ENCODE results near the gene SFMBT2.

DNA sequence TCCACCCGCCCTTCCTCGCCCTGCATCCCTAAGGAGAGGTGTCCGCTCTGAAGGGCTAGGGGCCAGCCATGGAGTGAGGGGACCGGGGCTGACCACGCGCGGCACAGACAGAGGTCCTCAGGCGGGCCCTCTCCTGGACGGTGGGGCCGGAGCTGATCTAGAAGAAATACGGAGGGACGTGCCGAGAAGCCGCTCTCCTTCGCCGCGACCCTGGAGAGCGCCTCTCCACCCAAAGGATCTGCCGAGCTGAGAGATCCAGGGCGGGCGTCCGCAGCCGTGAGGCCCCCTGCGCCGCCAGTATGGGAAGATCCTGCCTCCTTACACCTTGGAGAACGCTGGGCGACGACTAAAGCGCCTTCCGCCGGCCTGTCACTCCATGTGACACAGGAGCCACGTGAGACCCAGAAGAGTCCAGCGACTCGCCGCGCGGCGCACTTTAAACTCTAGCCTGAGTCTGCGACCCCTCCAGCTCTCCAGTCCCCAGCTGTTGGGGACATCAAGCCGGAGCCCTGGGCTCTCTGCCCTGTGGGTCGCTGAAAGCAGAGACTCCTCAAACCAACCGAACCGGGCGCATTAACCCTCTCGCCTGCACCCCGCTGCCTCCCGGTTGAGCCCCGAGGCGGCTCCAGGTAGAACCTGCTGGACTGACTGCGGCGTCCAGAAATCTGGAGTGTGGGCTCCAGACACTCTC is 1.5 kb upstream of the SFMBT2 start:
- TF ChIP-seq RBBP5 (conservative IDR thresholded peaks at IDR 0.05) (no peak), STAT3 (IDR thresholded peaks at IDR 0.05; ENCODE audit: low read depth, low read length) (no peak), ELK1 (IDR thresholded peaks at IDR 0.05; ENCODE audit: low read depth, low read length) (no peak), ASH2L (IDR thresholded peaks at IDR 0.05; ENCODE audit: borderline replicate concordance, low read depth) (no peak), TCF12 (IDR thresholded peaks at IDR 0.05; ENCODE audit: low read depth, low read length) (no peak), EZH2 (IDR thresholded peaks at IDR 0.05; ENCODE audit: borderline replicate concordance, control insufficient read depth, low read depth, low read length) (no peak), ZNF274 (IDR thresholded peaks at IDR 0.05; ENCODE audit: insufficient read depth, insufficient read length) (no peak), BACH1 (IDR thresholded peaks at IDR 0.05; ENCODE audit: borderline replicate concordance) (no peak), CHD4 (IDR thresholded peaks at IDR 0.05) (no peak), MAX (IDR thresholded peaks at IDR 0.05; ENCODE audit: low read depth, low read length) (0 out of 2 replicates have a peak, but pooled peaks have one; percentile 27), CREB1 (IDR thresholded peaks at IDR 0.05; ENCODE audit: low read depth) (no peak)
- TF ChIP-seq, protein P1, sequence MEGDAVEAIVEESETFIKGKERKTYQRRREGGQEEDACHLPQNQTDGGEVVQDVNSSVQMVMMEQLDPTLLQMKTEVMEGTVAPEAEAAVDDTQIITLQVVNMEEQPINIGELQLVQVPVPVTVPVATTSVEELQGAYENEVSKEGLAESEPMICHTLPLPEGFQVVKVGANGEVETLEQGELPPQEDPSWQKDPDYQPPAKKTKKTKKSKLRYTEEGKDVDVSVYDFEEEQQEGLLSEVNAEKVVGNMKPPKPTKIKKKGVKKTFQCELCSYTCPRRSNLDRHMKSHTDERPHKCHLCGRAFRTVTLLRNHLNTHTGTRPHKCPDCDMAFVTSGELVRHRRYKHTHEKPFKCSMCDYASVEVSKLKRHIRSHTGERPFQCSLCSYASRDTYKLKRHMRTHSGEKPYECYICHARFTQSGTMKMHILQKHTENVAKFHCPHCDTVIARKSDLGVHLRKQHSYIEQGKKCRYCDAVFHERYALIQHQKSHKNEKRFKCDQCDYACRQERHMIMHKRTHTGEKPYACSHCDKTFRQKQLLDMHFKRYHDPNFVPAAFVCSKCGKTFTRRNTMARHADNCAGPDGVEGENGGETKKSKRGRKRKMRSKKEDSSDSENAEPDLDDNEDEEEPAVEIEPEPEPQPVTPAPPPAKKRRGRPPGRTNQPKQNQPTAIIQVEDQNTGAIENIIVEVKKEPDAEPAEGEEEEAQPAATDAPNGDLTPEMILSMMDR (IDR thresholded peaks at IDR 0.05 in 2 of 3, conservative IDR thresholded peaks at IDR 0.05 in 1 of 3; ENCODE audit: control insufficient read depth in 2 of 3, extremely low read depth in 1 of 3, insufficient read depth in 1 of 3, low read depth in 3 of 3, low read length in 3 of 3): no peak
